OCI-LY1 (cell line): ENCODE measurements around the gene CLNS1A.

Source experiments
- CTCF ChIP-seq: fragments of 200-600 bp; sonication (generic), shearing (Covaris generic); IDR thresholded peaks from 2 replicates; pipeline ENCODE4 v1.5.1; 2017; ENCODE audit warnings: mild to moderate bottlenecking, antibody characterized with exemption, low read length, moderate library complexity, mixed read lengths
- EZH2 ChIP-seq: fragments of 200-600 bp; sonication (generic), shearing (Covaris generic); IDR thresholded peaks from 2 replicates; pipeline ENCODE4 v1.8.0; 2017; ENCODE audit warnings: borderline replicate concordance, mixed run types, mild to moderate bottlenecking, antibody characterized with exemption, low read length, moderate library complexity, mixed read lengths

GRCh38 chr11:77668760-77669159 is 31.2 kb upstream of the CLNS1A start:
- no peak for TF ChIP-seq EZH2
- TF ChIP-seq CTCF: no peak
